HAP-1 (cell line): ENCODE results near the gene ADRA2C.

Experiments used
- DNase-seq, 2 experiments: peaks; one replicate each; pipeline ENCODE4 v3.0.0-alpha.2; 2016 to 2020; ENCODE audit warnings: low spot score in 2 of 2
- H3K27me3 ChIP-seq: fragments of 250-450 bp; sonication (Bioruptor Pico); 2 replicates; pipeline ENCODE4 v1.5.1; 2020; ENCODE audit warnings: low read depth, mild to moderate bottlenecking, moderate library complexity
- H3K36me3 ChIP-seq: fragments of 250-450 bp; sonication (Bioruptor Pico); replicated peaks from 2 replicates; pipeline ENCODE4 v1.5.1; 2020; ENCODE audit warnings: mild to moderate bottlenecking
- H3K4me1 ChIP-seq: fragments of 250-450 bp; sonication (Bioruptor Pico); 2 replicates; pipeline ENCODE4 v1.5.1; 2020; ENCODE audit warnings: mild to moderate bottlenecking
- H3K4me3 ChIP-seq: fragments of 250-450 bp; sonication (Bioruptor Pico); 2 replicates; pipeline ENCODE4 v1.5.1; 2020; ENCODE audit warnings: mild to moderate bottlenecking, moderate library complexity
- H3K9me3 ChIP-seq: fragments of 250-450 bp; sonication (Bioruptor Pico); 2 replicates; pipeline ENCODE4 v1.5.1; 2020; ENCODE audit warnings: mild to moderate bottlenecking, moderate library complexity
- in situ Hi-C: fragments of 300-500 bp; cut with MboI; formaldehyde crosslinking; loops from 3 replicates; pipeline ENCODE4 v1.14.3; 2020; ENCODE audit warnings: low sequenced_read_pairs, inconsistent platforms, mixed read lengths

ADRA2C gene

GRCh38 chr4:3756343-3757059 is 9.7 kb upstream of the ADRA2C start:
- Histone ChIP-seq H3K4me1 (peaks cover 12% of the 10 kb centered on the region), H3K9me3 (no peaks in the 10 kb centered on the region), H3K27me3 (peaks cover 7% of the 10 kb centered on the region; the same call in 1 of the 2 replicates), H3K4me3 (no peak overlapping the region), H3K36me3 (no peaks in the 10 kb centered on the region)
- in situ Hi-C loops, result no loop called here
- peak; percentile 4 to 25 for DNase-seq

DNA sequence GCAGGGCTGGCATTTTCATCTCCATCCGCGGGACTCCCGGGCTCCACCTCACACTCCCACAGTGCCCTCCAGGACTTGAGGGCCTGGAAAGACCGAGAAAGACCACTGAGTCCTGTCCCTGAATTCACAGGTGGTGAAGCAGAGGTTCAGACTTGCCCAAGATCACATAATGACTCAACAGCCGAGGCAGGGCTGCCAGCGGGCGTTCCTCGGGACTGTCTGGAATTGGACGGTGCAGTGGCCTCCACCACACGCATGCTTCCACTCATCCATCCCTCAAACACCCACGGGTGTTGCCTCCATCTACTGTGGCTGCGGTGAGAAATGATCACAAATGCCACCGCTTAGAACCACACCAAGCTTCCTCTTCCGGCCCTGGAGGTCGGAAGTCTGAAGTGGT is 6.9 kb upstream of the ADRA2C start:
- H3K36me3 ChIP-seq, result no peaks in the 10 kb centered on the region
- H3K27me3 ChIP-seq, result peaks cover 7% of the 10 kb centered on the region; the same call in 1 of the 2 replicates
- DNase-seq, result no peak
- H3K4me1 ChIP-seq, result peaks cover 3% of the 10 kb centered on the region
- in situ Hi-C loops, result no loop called here
- no peak overlapping the region for H3K4me3 ChIP-seq
- H3K9me3 ChIP-seq, result no peaks in the 10 kb centered on the region

GRCh38 chr4:3760346-3760745 is 5.8 kb upstream of the ADRA2C start:
- Histone ChIP-seq H3K4me1 (no peaks in the 10 kb centered on the region), H3K9me3 (no peaks in the 10 kb centered on the region), H3K27me3 (0 out of 2 replicates have a peak, but pooled peaks cover 4% of the 10 kb centered on the region), H3K36me3 (no peaks in the 10 kb centered on the region), H3K4me3 (no peak overlapping the region)
- in situ Hi-C loops, result no loop called here
- DNase-seq, result no peak

DNA sequence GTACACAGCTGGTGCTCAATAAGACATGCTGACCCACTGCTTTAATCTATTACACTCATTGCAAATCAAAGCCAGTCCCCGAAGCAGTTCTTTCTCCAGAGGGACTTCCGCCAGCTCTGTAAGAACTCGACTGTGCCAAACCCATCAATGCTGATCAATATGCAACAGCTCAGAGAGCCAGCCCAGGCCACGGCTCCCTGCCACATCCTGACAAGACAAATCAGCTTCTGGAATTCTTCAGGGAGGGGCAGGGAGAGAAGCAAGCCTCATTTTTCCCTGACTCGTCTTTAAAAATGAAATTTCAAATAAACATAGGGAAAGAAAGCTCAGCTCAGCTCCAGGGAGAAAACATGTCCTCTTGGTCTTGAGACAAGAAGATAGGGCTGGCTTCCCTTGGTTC is 5.3 kb upstream of the ADRA2C start:
- in situ Hi-C loops, result no loop called here
- Histone ChIP-seq H3K9me3 (no peaks in the 10 kb centered on the region), H3K36me3 (no peaks in the 10 kb centered on the region), H3K4me3 (no peak overlapping the region), H3K27me3 (0 out of 2 replicates have a peak, but pooled peaks cover 4% of the 10 kb centered on the region), H3K4me1 (no peaks in the 10 kb centered on the region)
- DNase-seq, result no peak

- Histone ChIP-seq H3K36me3 (no peaks in the 10 kb centered on the region), H3K4me1 (no peaks in the 10 kb centered on the region), H3K4me3 (no peak overlapping the region), H3K9me3 (no peaks in the 10 kb centered on the region), H3K27me3 (peaks cover 9% of the 10 kb centered on the region)
- in situ Hi-C loops, result no loop called here
- DNase-seq, result no peak
These were observed 3.9 kb upstream of the ADRA2C start for GRCh38 chr4:3762264-3762663.

DNA sequence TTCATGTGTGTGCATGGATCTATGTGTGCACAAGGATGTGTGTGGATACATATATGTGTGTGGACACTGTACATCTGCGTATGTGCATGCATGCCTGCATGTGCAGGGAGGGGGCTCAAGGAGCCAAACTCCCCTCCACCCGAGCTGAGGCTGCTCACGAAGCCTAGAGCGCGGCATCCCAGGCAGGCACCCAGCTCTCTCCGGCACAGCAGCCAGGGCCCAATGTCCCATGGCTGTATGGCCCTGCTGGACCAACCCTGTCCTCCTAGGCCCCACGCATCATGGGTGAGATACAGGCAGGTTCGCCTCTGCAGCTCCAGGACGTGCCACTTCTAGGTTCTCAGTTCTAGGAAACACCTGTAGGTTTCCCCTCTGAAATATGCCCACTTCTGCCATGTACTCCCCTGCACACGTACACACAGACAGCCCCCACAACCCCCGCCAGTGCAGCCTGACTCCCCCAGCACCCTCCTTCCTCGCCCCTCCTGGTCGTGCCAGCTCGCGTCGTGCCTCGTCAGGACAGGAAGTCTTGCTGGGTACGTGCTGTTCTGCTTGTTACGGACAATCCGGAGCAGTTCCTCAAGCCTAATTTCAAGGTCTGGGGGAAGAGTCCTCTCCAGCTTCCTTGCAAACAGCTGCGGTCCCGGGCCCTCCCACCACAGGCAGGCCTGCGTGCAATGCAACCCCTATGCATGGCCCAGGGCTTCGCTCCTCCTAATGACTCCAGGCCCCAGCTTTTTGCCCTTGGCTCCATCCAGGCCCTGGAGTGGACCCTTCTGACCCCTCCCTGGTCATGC is 3.2 kb upstream of the ADRA2C start:
- Histone ChIP-seq H3K36me3 (no peaks in the 10 kb centered on the region), H3K4me3 (no peak overlapping the region), H3K9me3 (no peaks in the 10 kb centered on the region), H3K4me1 (no peaks in the 10 kb centered on the region), H3K27me3 (peaks cover 13% of the 10 kb centered on the region)
- in situ Hi-C loops, result no loop called here
- DNase-seq, result no peak

GRCh38 chr4:3765271-3766035 is 732 bp upstream of the ADRA2C start:
- Histone ChIP-seq H3K4me1 (no peaks in the 10 kb centered on the region), H3K27me3 (peaks cover 13% of the 10 kb centered on the region), H3K9me3 (no peaks in the 10 kb centered on the region), H3K4me3 (no peak overlapping the region; the same call in 1 of the 2 replicates), H3K36me3 (no peaks in the 10 kb centered on the region)
- peak; percentile 23 to 58 for DNase-seq
- in situ Hi-C loops, result no loop called here

DNA sequence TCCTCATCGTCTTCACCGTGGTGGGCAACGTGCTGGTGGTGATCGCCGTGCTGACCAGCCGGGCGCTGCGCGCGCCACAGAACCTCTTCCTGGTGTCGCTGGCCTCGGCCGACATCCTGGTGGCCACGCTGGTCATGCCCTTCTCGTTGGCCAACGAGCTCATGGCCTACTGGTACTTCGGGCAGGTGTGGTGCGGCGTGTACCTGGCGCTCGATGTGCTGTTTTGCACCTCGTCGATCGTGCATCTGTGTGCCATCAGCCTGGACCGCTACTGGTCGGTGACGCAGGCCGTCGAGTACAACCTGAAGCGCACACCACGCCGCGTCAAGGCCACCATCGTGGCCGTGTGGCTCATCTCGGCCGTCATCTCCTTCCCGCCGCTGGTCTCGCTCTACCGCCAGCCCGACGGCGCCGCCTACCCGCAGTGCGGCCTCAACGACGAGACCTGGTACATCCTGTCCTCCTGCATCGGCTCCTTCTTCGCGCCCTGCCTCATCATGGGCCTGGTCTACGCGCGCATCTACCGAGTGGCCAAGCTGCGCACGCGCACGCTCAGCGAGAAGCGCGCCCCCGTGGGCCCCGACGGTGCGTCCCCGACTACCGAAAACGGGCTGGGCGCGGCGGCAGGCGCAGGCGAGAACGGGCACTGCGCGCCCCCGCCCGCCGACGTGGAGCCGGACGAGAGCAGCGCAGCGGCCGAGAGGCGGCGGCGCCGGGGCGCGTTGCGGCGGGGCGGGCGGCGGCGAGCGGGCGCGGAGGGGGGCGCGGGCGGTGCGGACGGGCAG is 792 bp downstream of the ADRA2C start:
- in situ Hi-C loops, result no loop called here
- H3K4me1 ChIP-seq, result no peaks in the 10 kb centered on the region
- H3K36me3 ChIP-seq, result no peaks in the 10 kb centered on the region
- H3K4me3 ChIP-seq, result no peak overlapping the region
- H3K9me3 ChIP-seq, result no peaks in the 10 kb centered on the region
- DNase-seq, result no peak
- H3K27me3 ChIP-seq, result peaks cover 16% of the 10 kb centered on the region

- H3K4me3 ChIP-seq, result no peak overlapping the region
- H3K36me3 ChIP-seq, result no peaks in the 10 kb centered on the region
- in situ Hi-C loops, result no loop called here
- H3K4me1 ChIP-seq, result no peaks in the 10 kb centered on the region
- peaks cover 16% of the 10 kb centered on the region for H3K27me3 ChIP-seq
- no peaks in the 10 kb centered on the region for H3K9me3 ChIP-seq
- DNase-seq, result peak in 1 of 2 experiments; percentile 27
These were observed 1.5 kb downstream of the ADRA2C start for GRCh38 chr4:3767570-3768288.

GRCh38 chr4:3768842-3769641 is 2.9 kb downstream of the ADRA2C start:
- H3K9me3 ChIP-seq, result no peaks in the 10 kb centered on the region
- no peaks in the 10 kb centered on the region for H3K36me3 ChIP-seq
- H3K4me3 ChIP-seq, result no peak overlapping the region
- H3K27me3 ChIP-seq, result peaks cover 16% of the 10 kb centered on the region
- H3K4me1 ChIP-seq, result no peaks in the 10 kb centered on the region
- in situ Hi-C loops, result no loop called here
- DNase-seq, result no peak

GRCh38 chr4:3769642-3770184 is 3.5 kb downstream of the ADRA2C start:
- H3K36me3 ChIP-seq, result no peaks in the 10 kb centered on the region
- H3K9me3 ChIP-seq, result no peaks in the 10 kb centered on the region
- in situ Hi-C loops, result no loop called here
- DNase-seq, result no peak
- no peak overlapping the region for H3K4me3 ChIP-seq
- H3K27me3 ChIP-seq, result peaks cover 16% of the 10 kb centered on the region
- H3K4me1 ChIP-seq, result no peaks in the 10 kb centered on the region
